ENCODE measurements around the gene XK. TPM values are rescaled to one million over a fixed set of nuclear protein-coding genes. Genes with fewer than 3 reads are reported as not detected.

XK gene
- total RNA-seq, 1 donor from 2014 or later: 2.2 TPM

- ATAC-seq (no peak), DNase-seq (no peak)
- intact Hi-C loops (cut with DNase I): no loop called here
- H3K9me3 ChIP-seq: no peaks in the 10 kb centered on the region
- H3K36me3 ChIP-seq: no peaks in the 10 kb centered on the region
- H3K4me3 ChIP-seq: no peak overlapping the region
- TF ChIP-seq CTCF (IDR thresholded peaks at IDR 0.05): no peak
- no peaks in the 10 kb centered on the region for H3K4me1 ChIP-seq
- no peak overlapping the region for H3K27ac ChIP-seq
- no peaks in the 10 kb centered on the region for H3K27me3 ChIP-seq (ENCODE audit: low read depth)
Measured at GRCh38 chrX:37776987-37777325, 91.4 kb downstream of the XK start.

- peak within 1 kb of the TSS; percentile 35 for H3K4me3 ChIP-seq
- H3K27ac ChIP-seq: peak within 1 kb of the TSS; percentile 38
- intact Hi-C loops (cut with DNase I): no loop called here
Measured at GRCh38 chrX:37779857-37780256, 94.3 kb downstream of the XK start, which contains the start of gene CYBB. Gene CYBB, plus strand, starts transcription at chrX:37780059. Its CDS starts 19 bp downstream, at chrX:37780078.

GRCh38 chrX:37781081-37781480, 95.5 kb downstream of the XK start:
- Histone ChIP-seq H3K4me1 (no peaks in the 10 kb centered on the region), H3K9me3 (no peaks in the 10 kb centered on the region), H3K4me3 (peak overlapping the region; percentile 35), H3K27ac (peak overlapping the region; percentile 38), H3K36me3 (no peaks in the 10 kb centered on the region), H3K27me3 (ENCODE audit: low read depth) (no peaks in the 10 kb centered on the region)
- DNase-seq: no peak
- intact Hi-C loops (cut with DNase I): no loop called here
- no peak for TF ChIP-seq CTCF (IDR thresholded peaks at IDR 0.05)
- ATAC-seq: no peak

More at GRCh38 chrX:37779857-37780256, 94.3 kb downstream of the XK start, which contains the start of gene CYBB:
- Histone ChIP-seq H3K27me3 (ENCODE audit: low read depth) (no peaks in the 10 kb centered on the region), H3K9me3 (no peaks in the 10 kb centered on the region), H3K36me3 (no peaks in the 10 kb centered on the region), H3K4me1 (no peaks in the 10 kb centered on the region)
- ATAC-seq: no peak
- no peak for DNase-seq
- no peak for TF ChIP-seq CTCF (IDR thresholded peaks at IDR 0.05)

Other genes with a start within 250 kb of the XK start
- gene LANCL3, start 114.1 kb upstream of the XK start, total RNA-seq: 1.7 TPM
- gene CYBB, start 94.3 kb downstream of the XK start, total RNA-seq: 420 TPM
- gene DYNLT3, start 161.8 kb downstream of the XK start, total RNA-seq: 27.2 TPM